ENCODE data around the gene ARSD.
"Not testable (repeated sequence)": the region's sequence is repeated elsewhere in the genome, so short reads cannot be mapped to it uniquely, and the experiment has no call there.

DNA sequence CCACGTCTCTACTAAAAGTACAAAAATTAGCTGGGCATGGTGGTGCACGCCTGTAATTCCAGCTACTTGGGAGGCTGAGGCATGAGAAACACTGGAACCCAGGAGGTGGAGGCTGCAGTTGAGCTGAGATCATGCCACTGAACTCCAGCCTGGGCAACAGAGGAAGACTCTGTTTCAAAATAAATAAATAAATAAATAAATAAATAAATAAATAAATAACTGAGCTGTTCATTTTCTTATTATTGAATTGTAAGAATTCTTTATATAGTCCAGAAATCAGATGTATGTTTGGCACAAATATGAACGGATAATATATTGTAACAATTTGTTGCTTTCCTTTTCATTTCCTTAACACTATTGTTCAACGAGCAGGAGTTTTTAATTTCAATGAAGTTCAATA is 49.5 kb upstream of the ARSD start:
- TF ChIP-seq, protein P1, sequence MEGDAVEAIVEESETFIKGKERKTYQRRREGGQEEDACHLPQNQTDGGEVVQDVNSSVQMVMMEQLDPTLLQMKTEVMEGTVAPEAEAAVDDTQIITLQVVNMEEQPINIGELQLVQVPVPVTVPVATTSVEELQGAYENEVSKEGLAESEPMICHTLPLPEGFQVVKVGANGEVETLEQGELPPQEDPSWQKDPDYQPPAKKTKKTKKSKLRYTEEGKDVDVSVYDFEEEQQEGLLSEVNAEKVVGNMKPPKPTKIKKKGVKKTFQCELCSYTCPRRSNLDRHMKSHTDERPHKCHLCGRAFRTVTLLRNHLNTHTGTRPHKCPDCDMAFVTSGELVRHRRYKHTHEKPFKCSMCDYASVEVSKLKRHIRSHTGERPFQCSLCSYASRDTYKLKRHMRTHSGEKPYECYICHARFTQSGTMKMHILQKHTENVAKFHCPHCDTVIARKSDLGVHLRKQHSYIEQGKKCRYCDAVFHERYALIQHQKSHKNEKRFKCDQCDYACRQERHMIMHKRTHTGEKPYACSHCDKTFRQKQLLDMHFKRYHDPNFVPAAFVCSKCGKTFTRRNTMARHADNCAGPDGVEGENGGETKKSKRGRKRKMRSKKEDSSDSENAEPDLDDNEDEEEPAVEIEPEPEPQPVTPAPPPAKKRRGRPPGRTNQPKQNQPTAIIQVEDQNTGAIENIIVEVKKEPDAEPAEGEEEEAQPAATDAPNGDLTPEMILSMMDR (optimal IDR thresholded peaks at IDR 0.05 in 1 of 3, IDR thresholded peaks at IDR 0.05 in 1 of 3, conservative IDR thresholded peaks at IDR 0.05 in 1 of 3; ENCODE audit: extremely low read depth in 1 of 3, insufficient read depth in 2 of 3, low read length in 3 of 3) = not testable (repeated sequence)
- TF ChIP-seq EZH2 (IDR thresholded peaks at IDR 0.05; ENCODE audit: low read length) = not testable (repeated sequence)
